Choroid plexus epithelial cell (primary cell): Measurements from ENCODE around the gene RFT1.

Source experiments
- DNase-seq: peaks from one replicate; pipeline ENCODE4 v3.0.0-alpha.2; 2010; ENCODE audit warnings: low read depth
- H3K4me3 ChIP-seq: 2 replicates; pipeline ENCODE4 v1.5.1; 2011; ENCODE audit warnings: low read depth, mild to moderate bottlenecking, control low read depth, low read length, moderate library complexity
- CTCF ChIP-seq: conservative IDR thresholded peaks from 2 replicates; pipeline ENCODE4 v1.5.1; 2011; ENCODE audit warnings: low read depth, mild to moderate bottlenecking, control low read depth, inconsistent platforms, low read length, moderate library complexity

RFT1 gene

GRCh38 chr3:53084310-53085001, 45.8 kb downstream of the RFT1 start:
- H3K4me3 ChIP-seq: no peak overlapping the region
- DNase-seq: no peak
- TF ChIP-seq CTCF: no peak

GRCh38 chr3:53083949-53084309, 46.3 kb downstream of the RFT1 start:
- no peak for DNase-seq
- no peak overlapping the region for H3K4me3 ChIP-seq
- no peak for TF ChIP-seq CTCF

GRCh38 chr3:53083521-53083920, 46.7 kb downstream of the RFT1 start:
- no peak for TF ChIP-seq CTCF
- peak; percentile 31 for DNase-seq
- no peak overlapping the region for H3K4me3 ChIP-seq

GRCh38 chr3:53082736-53083135, 47.5 kb downstream of the RFT1 start:
- DNase-seq: no peak
- no peak overlapping the region for H3K4me3 ChIP-seq
- TF ChIP-seq CTCF: no peak

GRCh38 chr3:53081318-53081717, 48.9 kb downstream of the RFT1 start:
- no peak for TF ChIP-seq CTCF
- DNase-seq: no peak
- H3K4me3 ChIP-seq: no peak overlapping the region

GRCh38 chr3:53080612-53081205, 49.5 kb downstream of the RFT1 start:
- DNase-seq: no peak
- TF ChIP-seq CTCF: no peak

More at GRCh38 chr3:53080612-53081205, 49.5 kb downstream of the RFT1 start:
- no peak overlapping the region for H3K4me3 ChIP-seq
